GM12801 (cell line): ENCODE measurements around the gene MVB12A.

Experiments
- TF ChIP-seq, protein P1 (sequence below): IDR thresholded peaks from one replicate; pipeline ENCODE4 v1.5.1; 2011; ENCODE audit warnings: control low read depth; ENCODE audit not compliant: insufficient read length; ENCODE audit errors: extremely low read depth

MVB12A gene

DNA sequence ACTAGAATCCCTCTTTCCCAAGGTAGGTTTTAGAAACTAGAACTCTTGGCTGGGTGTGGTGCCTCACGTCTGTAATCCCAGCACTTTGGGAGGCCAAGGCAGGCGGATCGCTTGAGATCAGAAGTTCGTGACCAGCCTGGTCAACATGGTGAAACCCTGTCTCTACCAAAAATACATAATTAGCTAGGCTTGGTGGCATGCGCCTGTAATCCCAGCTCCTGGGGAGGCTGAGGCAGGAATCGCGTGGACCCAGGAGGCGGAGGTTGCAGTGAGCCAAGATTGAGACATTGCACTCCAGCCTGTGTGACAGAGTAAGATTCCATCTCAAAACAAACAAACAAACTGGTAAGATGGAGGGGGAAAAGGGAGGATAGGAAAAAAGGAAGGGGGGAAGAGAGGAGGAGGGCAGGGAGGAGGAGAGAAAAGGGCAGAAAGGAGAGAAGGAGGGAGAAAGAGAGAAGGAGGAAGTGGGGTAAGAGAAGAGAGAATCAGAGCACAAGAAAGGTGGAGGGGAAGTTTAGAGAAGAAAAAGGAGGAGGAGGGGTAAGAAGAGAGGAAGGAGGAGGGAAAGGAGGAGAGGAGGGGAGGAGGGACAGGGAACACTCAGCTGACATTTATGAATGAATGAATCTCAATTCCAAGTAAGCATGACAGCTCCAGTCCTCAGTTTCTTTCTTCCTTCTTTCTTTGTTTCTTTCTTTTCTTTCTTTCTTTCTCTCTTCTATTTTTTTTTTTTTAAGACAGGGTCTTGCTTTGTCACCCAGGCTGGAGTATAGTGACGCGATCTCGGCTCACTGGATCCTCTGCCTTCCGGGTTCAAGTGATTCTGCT is 47.8 kb downstream of the MVB12A start:
- TF ChIP-seq, protein P1, sequence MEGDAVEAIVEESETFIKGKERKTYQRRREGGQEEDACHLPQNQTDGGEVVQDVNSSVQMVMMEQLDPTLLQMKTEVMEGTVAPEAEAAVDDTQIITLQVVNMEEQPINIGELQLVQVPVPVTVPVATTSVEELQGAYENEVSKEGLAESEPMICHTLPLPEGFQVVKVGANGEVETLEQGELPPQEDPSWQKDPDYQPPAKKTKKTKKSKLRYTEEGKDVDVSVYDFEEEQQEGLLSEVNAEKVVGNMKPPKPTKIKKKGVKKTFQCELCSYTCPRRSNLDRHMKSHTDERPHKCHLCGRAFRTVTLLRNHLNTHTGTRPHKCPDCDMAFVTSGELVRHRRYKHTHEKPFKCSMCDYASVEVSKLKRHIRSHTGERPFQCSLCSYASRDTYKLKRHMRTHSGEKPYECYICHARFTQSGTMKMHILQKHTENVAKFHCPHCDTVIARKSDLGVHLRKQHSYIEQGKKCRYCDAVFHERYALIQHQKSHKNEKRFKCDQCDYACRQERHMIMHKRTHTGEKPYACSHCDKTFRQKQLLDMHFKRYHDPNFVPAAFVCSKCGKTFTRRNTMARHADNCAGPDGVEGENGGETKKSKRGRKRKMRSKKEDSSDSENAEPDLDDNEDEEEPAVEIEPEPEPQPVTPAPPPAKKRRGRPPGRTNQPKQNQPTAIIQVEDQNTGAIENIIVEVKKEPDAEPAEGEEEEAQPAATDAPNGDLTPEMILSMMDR, result no peak

DNA sequence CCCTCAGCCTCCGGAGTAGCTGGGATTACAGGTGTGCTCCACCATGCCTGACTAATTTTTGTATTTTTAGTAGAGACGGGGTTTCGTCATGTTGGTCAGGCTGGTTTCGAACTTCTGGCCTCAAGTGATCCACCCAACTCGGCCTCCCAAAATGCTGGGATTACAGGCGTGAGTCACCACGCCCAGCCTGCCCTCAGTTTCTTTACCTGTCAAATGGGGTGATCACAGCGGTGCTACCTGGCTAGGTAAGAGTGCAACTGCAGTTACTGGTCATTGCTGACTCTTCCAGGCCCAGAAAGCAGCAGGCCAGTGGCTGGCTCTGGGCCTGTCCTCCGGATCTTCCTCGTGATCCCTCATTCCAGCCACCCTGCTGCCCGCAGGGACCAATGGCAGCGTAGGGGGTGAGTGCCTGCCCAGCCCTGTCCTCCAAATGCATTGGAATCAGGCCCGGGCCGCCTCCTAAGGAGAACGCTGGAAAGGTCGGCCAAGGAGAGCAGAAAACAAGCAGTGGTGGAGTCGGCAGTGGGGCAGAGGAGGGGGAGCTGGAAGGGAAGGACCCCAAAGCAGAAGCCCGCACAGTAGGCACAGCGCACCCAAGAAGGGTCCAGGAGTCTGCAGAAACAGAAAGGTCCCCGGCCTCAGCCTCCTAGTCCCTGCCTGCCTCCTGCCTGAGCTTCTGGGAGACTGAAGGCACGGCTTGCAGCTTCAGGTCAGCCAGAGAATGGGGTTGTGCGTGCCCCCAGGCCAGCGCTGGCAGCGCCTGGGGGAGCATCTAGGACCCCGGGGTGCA is 48.6 kb downstream of the MVB12A start:
- TF ChIP-seq, protein P1, result no peak

DNA sequence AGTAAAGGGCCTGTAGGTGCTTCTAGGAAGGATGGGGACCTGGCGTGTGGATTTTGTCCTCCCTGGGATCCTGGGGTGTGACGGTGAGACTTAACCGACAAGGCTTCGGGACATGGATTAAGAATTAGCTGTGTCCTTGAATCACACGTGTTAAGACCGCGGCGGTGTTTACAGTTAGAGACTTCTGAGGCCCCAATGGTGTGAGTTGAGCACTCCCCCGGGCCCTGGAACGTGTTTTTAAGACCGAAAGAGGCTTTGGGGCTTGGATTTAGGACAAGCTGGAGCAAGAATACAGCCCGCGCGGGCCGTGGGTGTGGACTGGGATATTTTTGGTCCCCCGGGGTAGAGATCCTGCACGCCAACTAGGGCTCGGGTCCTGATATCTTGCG is 49.2 kb downstream of the MVB12A start:
- TF ChIP-seq, protein P1, result no peak

DNA sequence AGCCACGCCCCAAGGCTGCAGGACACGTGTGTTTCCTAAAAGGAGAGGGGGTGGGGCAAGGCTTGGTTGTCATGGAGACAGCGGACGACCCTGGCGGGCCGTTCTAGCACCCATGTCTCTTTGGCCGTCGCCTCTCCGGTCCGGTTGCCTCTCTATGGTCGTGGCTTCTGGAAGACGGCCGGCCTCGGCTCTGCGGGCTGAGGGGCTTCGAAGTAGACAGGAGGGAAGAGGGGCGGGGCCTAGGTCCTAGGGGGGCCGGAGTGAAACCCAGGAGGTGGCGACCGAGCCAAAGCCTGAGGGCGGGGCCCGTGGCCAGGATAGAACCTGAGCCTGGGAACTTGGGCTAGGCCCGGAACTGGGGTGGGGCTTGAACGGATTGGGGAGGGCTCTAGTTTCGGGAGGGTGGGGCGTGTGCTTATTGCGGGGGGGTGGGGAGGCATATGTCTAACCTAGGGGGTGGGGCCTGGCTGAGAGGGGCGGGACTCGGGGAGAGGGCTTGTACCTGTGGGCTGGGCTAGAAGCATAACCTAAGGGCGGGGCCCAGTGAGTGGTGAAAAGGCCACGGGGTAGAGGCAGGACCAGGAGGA is 49.7 kb downstream of the MVB12A start:
- TF ChIP-seq, protein P1, result no peak

DNA sequence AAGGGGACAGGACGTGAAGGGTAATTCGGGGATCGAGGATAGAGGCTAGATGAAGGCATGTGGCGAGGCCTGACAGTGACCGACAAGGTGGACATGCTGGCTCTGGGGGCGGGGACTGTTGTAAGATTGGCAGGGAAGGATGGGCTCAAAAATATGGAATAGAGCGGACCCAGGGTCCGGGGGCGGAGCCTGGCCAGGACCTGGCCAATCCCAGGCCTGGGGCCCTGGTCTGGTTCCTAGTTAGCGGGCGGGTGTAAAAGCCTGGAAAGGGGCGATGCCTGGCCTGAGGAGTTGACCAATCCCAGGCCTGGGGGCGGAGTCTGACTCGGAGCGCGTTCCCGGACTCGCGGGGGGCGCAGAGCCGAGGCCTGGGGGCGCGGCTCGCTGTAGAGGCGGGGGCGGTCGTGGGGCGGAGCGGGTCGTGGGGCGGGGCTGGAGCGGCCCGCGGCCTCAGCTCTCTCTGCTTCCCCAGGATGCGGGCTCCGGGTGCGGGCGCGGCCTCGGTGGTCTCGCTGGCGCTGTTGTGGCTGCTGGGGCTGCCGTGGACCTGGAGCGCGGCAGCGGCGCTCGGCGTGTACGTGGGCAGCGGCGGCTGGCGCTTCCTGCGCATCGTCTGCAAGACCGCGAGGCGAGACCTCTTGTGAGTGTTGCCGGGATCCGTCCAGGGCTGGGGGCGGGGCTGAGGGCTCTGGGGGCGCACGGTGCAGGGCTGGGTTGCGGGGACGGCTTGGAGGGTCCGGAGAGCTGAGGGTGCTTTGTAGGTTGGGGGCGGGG is 50.4 kb downstream of the MVB12A start, which contains the start of gene SLC27A1:
TSS of gene SLC27A1 (plus strand) at position 457 of the 774 bp plus-strand sequence. CDS start at position 474, 17 bp downstream.
- TF ChIP-seq, protein P1, result no peak

DNA sequence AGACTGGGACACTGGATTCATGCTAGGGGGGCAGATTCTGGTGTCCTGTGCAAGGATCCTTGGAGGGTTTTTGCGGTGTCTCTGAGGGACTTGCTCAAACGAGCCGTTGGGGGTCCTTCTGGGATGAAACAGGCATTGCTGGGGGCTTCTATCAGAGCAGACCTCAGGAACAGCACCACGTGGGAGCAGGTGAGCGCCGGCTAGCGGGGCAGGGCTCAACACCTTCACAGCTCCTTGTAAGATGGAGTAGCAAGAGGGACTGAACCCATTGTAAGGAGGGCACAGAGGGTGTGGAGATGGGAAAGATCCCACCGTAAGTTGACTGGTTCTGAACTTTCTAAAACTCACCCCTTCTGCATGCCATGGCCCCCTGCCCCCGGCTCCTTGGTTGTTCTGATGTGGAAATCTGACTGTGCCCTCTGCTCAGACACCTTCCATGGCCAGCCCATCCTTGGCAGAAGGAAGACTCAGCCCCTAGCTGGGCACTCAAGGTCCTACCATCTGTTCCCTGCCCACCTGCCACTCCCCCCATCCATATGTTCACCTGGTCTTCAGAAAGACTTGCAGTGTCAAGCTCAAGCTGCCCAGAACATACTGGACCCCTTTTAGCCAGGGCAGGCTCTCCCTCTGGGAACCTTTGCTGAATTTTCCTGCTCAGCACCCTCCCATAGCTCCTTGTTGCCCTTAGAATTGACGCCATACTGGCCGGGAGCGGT is 51.7 kb downstream of the MVB12A start:
- TF ChIP-seq, protein P1, result no peak
